Femur (tissue), 1 donor: Measurements from ENCODE around the gene CDH4.

Experiments
- DNase-seq: peaks from one replicate; pipeline ENCODE4 v3.0.0-alpha.2; 2017

CDH4 gene

GRCh38 chr20:61779176-61779965 lies 527.3 kb downstream of the CDH4 start:
- DNase-seq = no peak

GRCh38 chr20:61780066-61780465 lies 528.0 kb downstream of the CDH4 start:
- no peak for DNase-seq

- DNase-seq = no peak
These were observed 532.9 kb downstream of the CDH4 start for GRCh38 chr20:61784801-61785566.

GRCh38 chr20:61785567-61785816 lies 533.4 kb downstream of the CDH4 start:
- no peak for DNase-seq

- DNase-seq = no peak
These were observed 534.2 kb downstream of the CDH4 start for GRCh38 chr20:61786230-61786629.

GRCh38 chr20:61788343-61788742 lies 536.3 kb downstream of the CDH4 start:
- DNase-seq = no peak

GRCh38 chr20:61789329-61789728 lies 537.3 kb downstream of the CDH4 start:
- no peak for DNase-seq

- DNase-seq = no peak
These were observed 538.2 kb downstream of the CDH4 start for GRCh38 chr20:61790116-61790827.

- no peak for DNase-seq
These were observed 539.9 kb downstream of the CDH4 start for GRCh38 chr20:61791995-61792394.

- DNase-seq = no peak
These were observed 543.9 kb downstream of the CDH4 start for GRCh38 chr20:61795669-61796630.

GRCh38 chr20:61796738-61797137 lies 544.7 kb downstream of the CDH4 start:
- no peak for DNase-seq

- no peak for DNase-seq
These were observed 545.1 kb downstream of the CDH4 start for GRCh38 chr20:61797200-61797599.

- DNase-seq = no peak
These were observed 545.9 kb downstream of the CDH4 start for GRCh38 chr20:61797971-61798411.

GRCh38 chr20:61798632-61799031 lies 546.6 kb downstream of the CDH4 start:
- no peak for DNase-seq

GRCh38 chr20:61799394-61799923 lies 547.4 kb downstream of the CDH4 start:
- DNase-seq = no peak

- no peak for DNase-seq
These were observed 547.9 kb downstream of the CDH4 start for GRCh38 chr20:61799928-61800327.

- DNase-seq = no peak
These were observed 548.5 kb downstream of the CDH4 start for GRCh38 chr20:61800359-61801064.

GRCh38 chr20:61801065-61801360 lies 549.0 kb downstream of the CDH4 start:
- no peak for DNase-seq

- no peak for DNase-seq
These were observed 549.4 kb downstream of the CDH4 start for GRCh38 chr20:61801428-61801827.

GRCh38 chr20:61801857-61802442 lies 549.9 kb downstream of the CDH4 start:
- DNase-seq = no peak

- no peak for DNase-seq
These were observed 550.8 kb downstream of the CDH4 start for GRCh38 chr20:61802721-61803311.
